ENCODE data around the gene CDH4. TPM values are rescaled to one million over a fixed set of nuclear protein-coding genes. Genes with fewer than 3 reads are reported as not detected.

Gene CDH4
- total and polyA plus RNA-seq, 2 donors from 2014 or later, result 1.1 TPM; not detected in 1

- H3K36me3 ChIP-seq (ENCODE audit: control insufficient read depth in 2 of 3, insufficient read depth in 3 of 3, low read length in 3 of 3), result no peaks in the 10 kb centered on the region
- H3K4me3 ChIP-seq (ENCODE audit: low read length in 3 of 3), result no peak overlapping the region
- no peak for TF ChIP-seq CTCF (IDR thresholded peaks at IDR 0.05; ENCODE audit: borderline replicate concordance, extremely low read depth, insufficient read depth)
- no peak for FAIRE-seq
- H3K9ac ChIP-seq (ENCODE audit: low read length in 3 of 3), result no peak overlapping the region
- H3K27ac ChIP-seq (ENCODE audit: low read depth in 2 of 2, low read length in 2 of 2), result no peak overlapping the region
- H3K9me3 ChIP-seq (ENCODE audit: control insufficient read depth in 2 of 3, insufficient read depth in 1 of 3, low read length in 3 of 3), result no peaks in the 10 kb centered on the region
- no peak for DNase-seq
- no peaks in the 10 kb centered on the region for H3K27me3 ChIP-seq (ENCODE audit: control insufficient read depth, insufficient read depth, low read length)
- intact Hi-C loops (cut with DNase I), result no loop called here
- no peaks in the 10 kb centered on the region for H3K4me1 ChIP-seq (ENCODE audit: control insufficient read depth in 2 of 3, insufficient read depth in 2 of 3, low read depth in 1 of 3, low read length in 3 of 3)
These were observed 515.9 kb downstream of the CDH4 start for GRCh38 chr20:61767761-61768494.

GRCh38 chr20:61768571-61769285 lies 516.7 kb downstream of the CDH4 start:
- H3K4me1 ChIP-seq (ENCODE audit: control insufficient read depth in 2 of 3, insufficient read depth in 2 of 3, low read depth in 1 of 3, low read length in 3 of 3), result no peaks in the 10 kb centered on the region
- intact Hi-C loops (cut with DNase I), result no loop called here
- no peak overlapping the region for H3K4me3 ChIP-seq (ENCODE audit: low read length in 3 of 3)
- H3K9me3 ChIP-seq (ENCODE audit: control insufficient read depth in 2 of 3, insufficient read depth in 1 of 3, low read length in 3 of 3), result no peaks in the 10 kb centered on the region
- no peak for FAIRE-seq
- no peaks in the 10 kb centered on the region for H3K27me3 ChIP-seq (ENCODE audit: control insufficient read depth, insufficient read depth, low read length)
- no peak overlapping the region for H3K27ac ChIP-seq (ENCODE audit: low read depth in 2 of 2, low read length in 2 of 2)
- H3K9ac ChIP-seq (ENCODE audit: low read length in 3 of 3), result no peak overlapping the region
- H3K36me3 ChIP-seq (ENCODE audit: control insufficient read depth in 2 of 3, insufficient read depth in 3 of 3, low read length in 3 of 3), result no peaks in the 10 kb centered on the region
- no peak for DNase-seq
- TF ChIP-seq CTCF (IDR thresholded peaks at IDR 0.05; ENCODE audit: borderline replicate concordance, extremely low read depth, insufficient read depth), result no peak

GRCh38 chr20:61769286-61769832 lies 517.3 kb downstream of the CDH4 start:
- intact Hi-C loops (cut with DNase I), result no loop called here
- Histone ChIP-seq H3K9ac (ENCODE audit: low read length in 3 of 3) (no peak overlapping the region), H3K27me3 (ENCODE audit: control insufficient read depth, insufficient read depth, low read length) (no peaks in the 10 kb centered on the region), H3K36me3 (ENCODE audit: control insufficient read depth in 2 of 3, insufficient read depth in 3 of 3, low read length in 3 of 3) (no peaks in the 10 kb centered on the region), H3K9me3 (ENCODE audit: control insufficient read depth in 2 of 3, insufficient read depth in 1 of 3, low read length in 3 of 3) (no peaks in the 10 kb centered on the region), H3K27ac (ENCODE audit: low read depth in 2 of 2, low read length in 2 of 2) (no peak overlapping the region), H3K4me3 (ENCODE audit: low read length in 3 of 3) (no peak overlapping the region), H3K4me1 (ENCODE audit: control insufficient read depth in 2 of 3, insufficient read depth in 2 of 3, low read depth in 1 of 3, low read length in 3 of 3) (no peaks in the 10 kb centered on the region)
- FAIRE-seq (no peak), DNase-seq (no peak)
- no peak for TF ChIP-seq CTCF (IDR thresholded peaks at IDR 0.05; ENCODE audit: borderline replicate concordance, extremely low read depth, insufficient read depth)

Measured in kidney (tissue), 14 donors.